Breast epithelium (tissue), 4 donors: ENCODE measurements around the gene AIFM1. TPM values are rescaled to one million over a fixed set of nuclear protein-coding genes. Genes with fewer than 3 reads are reported as not detected.

Experiments
- DNase-seq, 2 donors: peaks; one replicate each; pipeline ENCODE4 v3.0.0-alpha.2; 2019; ENCODE audit warnings: low spot score in 2 of 2
- H3K27ac ChIP-seq, 2 donors: fragments of 200-600 bp; sonication (generic) in 1 of 2; one replicate each; pipeline ENCODE4 v1.5.1; 2016 to 2019; ENCODE audit warnings: mild to moderate bottlenecking in 1 of 2
- H3K27me3 ChIP-seq, 2 donors: fragments of 200-600 bp; sonication (generic) in 1 of 2; one replicate each; pipeline versions ENCODE4 v1.5.1 to v1.6.0; 2017 to 2019; ENCODE audit warnings: control low read depth in 1 of 2, mild to moderate bottlenecking in 1 of 2
- H3K36me3 ChIP-seq: fragments of 200-600 bp; one replicate; pipeline ENCODE4 v1.5.1; 2019
- H3K4me1 ChIP-seq, 2 donors: fragments of 200-600 bp; sonication (generic); one replicate each; pipeline ENCODE4 v1.5.1; 2016 to 2019; ENCODE audit warnings: control low read depth in 1 of 2
- H3K4me3 ChIP-seq, 3 donors: fragments of 200-600 bp; sonication (generic); 1 replicate in 2 of 3; 2 replicates in 1 of 3; pipeline ENCODE4 v1.5.1; 2016 to 2019; ENCODE audit warnings: mild to moderate bottlenecking in 3 of 3, moderate library complexity in 2 of 3
- H3K9me3 ChIP-seq, 2 donors: fragments of 200-600 bp; sonication (generic) in 1 of 2; one replicate each; pipeline ENCODE4 v1.5.1; 2016 to 2019; ENCODE audit warnings: control low read depth in 1 of 2
- POLR2A ChIP-seq: fragments of 450-650 bp; IDR thresholded peaks from one replicate; pipeline ENCODE4 v1.6.1; 2016; ENCODE audit warnings: antibody characterized with exemption, mild to moderate bottlenecking, moderate library complexity
- POLR2AphosphoS5 ChIP-seq, 3 donors: sonication (generic); formaldehyde crosslinking; IDR thresholded peaks; one replicate each; pipeline ENCODE4 v1.6.1; 2017; ENCODE audit warnings: antibody characterized with exemption in 3 of 3
- intact Hi-C: fragments of 100-400 bp; cut with DNase I; formaldehyde crosslinking; loops from one replicate; pipeline ENCODE4 v1.15.1; 2023; ENCODE audit warnings: low total_unique reads
- total RNA-seq, 3 donors: library from RNA; depleted of rRNA; stranded (reverse); fragments of >200 nt; gene quantifications; one replicate each; pipeline ENCODE4 v1.1.0, GENCODE V29; 2016
- TF ChIP-seq, protein P1 (sequence below), 3 donors: fragments of 450-650 bp; IDR thresholded peaks; one replicate each; pipeline ENCODE4 v1.5.1; 2016 to 2017; ENCODE audit warnings: antibody characterized with exemption in 3 of 3, mild to moderate bottlenecking in 3 of 3, moderate library complexity in 3 of 3

Gene AIFM1
- total RNA-seq, 3 donors from 2014 or later, result 13.5 to 24.6 (median 16.6) TPM

GRCh38 chrX:130095249-130096030 lies 70.2 kb downstream of the AIFM1 start:
- DNase-seq, result no peak
- Histone ChIP-seq H3K9me3 (no peaks in the 10 kb centered on the region), H3K4me1 (no peaks in the 10 kb centered on the region), H3K27ac (no peak overlapping the region), H3K4me3 (no peak overlapping the region), H3K36me3 (no peaks in the 10 kb centered on the region), H3K27me3 (peaks cover 0 to 12% of the 10 kb centered on the region in 2 donors)
- intact Hi-C loops, result no loop called here
- TF ChIP-seq, protein P1, sequence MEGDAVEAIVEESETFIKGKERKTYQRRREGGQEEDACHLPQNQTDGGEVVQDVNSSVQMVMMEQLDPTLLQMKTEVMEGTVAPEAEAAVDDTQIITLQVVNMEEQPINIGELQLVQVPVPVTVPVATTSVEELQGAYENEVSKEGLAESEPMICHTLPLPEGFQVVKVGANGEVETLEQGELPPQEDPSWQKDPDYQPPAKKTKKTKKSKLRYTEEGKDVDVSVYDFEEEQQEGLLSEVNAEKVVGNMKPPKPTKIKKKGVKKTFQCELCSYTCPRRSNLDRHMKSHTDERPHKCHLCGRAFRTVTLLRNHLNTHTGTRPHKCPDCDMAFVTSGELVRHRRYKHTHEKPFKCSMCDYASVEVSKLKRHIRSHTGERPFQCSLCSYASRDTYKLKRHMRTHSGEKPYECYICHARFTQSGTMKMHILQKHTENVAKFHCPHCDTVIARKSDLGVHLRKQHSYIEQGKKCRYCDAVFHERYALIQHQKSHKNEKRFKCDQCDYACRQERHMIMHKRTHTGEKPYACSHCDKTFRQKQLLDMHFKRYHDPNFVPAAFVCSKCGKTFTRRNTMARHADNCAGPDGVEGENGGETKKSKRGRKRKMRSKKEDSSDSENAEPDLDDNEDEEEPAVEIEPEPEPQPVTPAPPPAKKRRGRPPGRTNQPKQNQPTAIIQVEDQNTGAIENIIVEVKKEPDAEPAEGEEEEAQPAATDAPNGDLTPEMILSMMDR (IDR thresholded peaks at IDR 0.05), result no peak
- no peak for TF ChIP-seq POLR2AphosphoS5 (IDR thresholded peaks at IDR 0.05)
- TF ChIP-seq POLR2A, result no peak

- TF ChIP-seq POLR2AphosphoS5 (IDR thresholded peaks at IDR 0.05), result no peak
- no peak for TF ChIP-seq POLR2A
- TF ChIP-seq, protein P1 (IDR thresholded peaks at IDR 0.05), result no peak
- H3K27me3 ChIP-seq, result peaks cover 0 to 12% of the 10 kb centered on the region in 2 donors
- no peaks in the 10 kb centered on the region for H3K9me3 ChIP-seq
- H3K36me3 ChIP-seq, result no peaks in the 10 kb centered on the region
- H3K27ac ChIP-seq, result no peak overlapping the region
- no peaks in the 10 kb centered on the region for H3K4me1 ChIP-seq
- DNase-seq, result no peak
- intact Hi-C loops, result no loop called here
- no peak overlapping the region for H3K4me3 ChIP-seq
Measured at GRCh38 chrX:130094696-130095095, 70.9 kb downstream of the AIFM1 start.

- Histone ChIP-seq H3K4me1 (no peaks in the 10 kb centered on the region), H3K4me3 (no peak overlapping the region), H3K36me3 (no peaks in the 10 kb centered on the region), H3K27me3 (peaks cover 0 to 12% of the 10 kb centered on the region in 2 donors), H3K9me3 (no peaks in the 10 kb centered on the region), H3K27ac (peak overlapping the region in 1 of 2 donors; percentile 12)
- no peak for DNase-seq
- intact Hi-C loops, result no loop called here
- TF ChIP-seq POLR2A, result no peak
- TF ChIP-seq, protein P1 (IDR thresholded peaks at IDR 0.05), result no peak
- TF ChIP-seq POLR2AphosphoS5 (IDR thresholded peaks at IDR 0.05), result no peak
Measured at GRCh38 chrX:130093271-130093670, 72.4 kb downstream of the AIFM1 start.

DNA sequence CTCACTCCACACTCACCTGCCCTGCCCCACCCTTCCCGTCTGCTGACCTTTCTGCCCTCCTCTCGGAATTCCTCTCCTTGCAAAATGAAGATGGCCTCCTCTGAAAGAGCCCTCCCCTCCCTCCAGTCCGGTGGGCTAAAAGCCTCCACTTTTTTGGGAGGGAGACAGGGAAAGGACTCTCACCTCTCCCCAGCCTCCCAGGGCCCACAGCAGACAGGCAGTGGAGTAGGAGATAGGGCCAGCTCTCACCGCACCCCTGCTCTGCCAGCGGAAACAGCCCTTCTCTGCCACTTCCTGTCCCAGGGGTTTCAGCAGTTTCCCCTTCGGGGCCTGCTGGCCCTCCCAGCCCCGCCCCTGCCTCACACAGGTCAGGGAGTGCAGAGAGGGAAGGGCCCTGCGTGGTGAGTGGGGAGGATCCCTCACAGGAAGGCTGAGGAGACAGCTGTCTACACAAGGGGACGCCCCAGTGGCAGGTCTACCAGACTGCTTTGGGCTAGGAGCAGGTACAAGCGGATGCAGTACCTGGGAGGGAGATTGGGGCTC lies 73.6 kb downstream of the AIFM1 start:
- H3K27me3 ChIP-seq, result peaks cover 0 to 12% of the 10 kb centered on the region in 2 donors
- no peak for DNase-seq
- H3K36me3 ChIP-seq, result no peaks in the 10 kb centered on the region
- no peaks in the 10 kb centered on the region for H3K9me3 ChIP-seq
- intact Hi-C loops, result no loop called here
- H3K4me1 ChIP-seq, result no peaks in the 10 kb centered on the region
- no peak for TF ChIP-seq POLR2A
- no peak for TF ChIP-seq POLR2AphosphoS5 (IDR thresholded peaks at IDR 0.05)
- TF ChIP-seq, protein P1 (IDR thresholded peaks at IDR 0.05), result no peak
- peak overlapping the region in 1 of 2 donors; percentile 19 for H3K27ac ChIP-seq
- H3K4me3 ChIP-seq, result no peak overlapping the region

GRCh38 chrX:130090364-130090763 lies 75.3 kb downstream of the AIFM1 start:
- intact Hi-C loops, result no loop called here
- no peak for DNase-seq
- H3K27ac ChIP-seq, result no peak overlapping the region

More at GRCh38 chrX:130090364-130090763, 75.3 kb downstream of the AIFM1 start:
- Histone ChIP-seq H3K27me3 (peaks cover 0 to 12% of the 10 kb centered on the region in 2 donors), H3K9me3 (no peaks in the 10 kb centered on the region), H3K36me3 (no peaks in the 10 kb centered on the region), H3K4me1 (no peaks in the 10 kb centered on the region), H3K4me3 (no peak overlapping the region)
- TF ChIP-seq POLR2AphosphoS5 (IDR thresholded peaks at IDR 0.05) (no peak), POLR2A (no peak)
- TF ChIP-seq, protein P1 (IDR thresholded peaks at IDR 0.05), result no peak
